OCI-M1 (cell line): ENCODE measurements around the gene CYP2W1.
A peak's percentile ranks its signal among the peaks of the same experiment; 100 is the strongest.

Source experiments
- DNase-seq: peaks from one replicate; lab custom pipeline; 2025; lab: John Stamatoyannopoulos, UW

The CYP2W1 gene

DNA sequence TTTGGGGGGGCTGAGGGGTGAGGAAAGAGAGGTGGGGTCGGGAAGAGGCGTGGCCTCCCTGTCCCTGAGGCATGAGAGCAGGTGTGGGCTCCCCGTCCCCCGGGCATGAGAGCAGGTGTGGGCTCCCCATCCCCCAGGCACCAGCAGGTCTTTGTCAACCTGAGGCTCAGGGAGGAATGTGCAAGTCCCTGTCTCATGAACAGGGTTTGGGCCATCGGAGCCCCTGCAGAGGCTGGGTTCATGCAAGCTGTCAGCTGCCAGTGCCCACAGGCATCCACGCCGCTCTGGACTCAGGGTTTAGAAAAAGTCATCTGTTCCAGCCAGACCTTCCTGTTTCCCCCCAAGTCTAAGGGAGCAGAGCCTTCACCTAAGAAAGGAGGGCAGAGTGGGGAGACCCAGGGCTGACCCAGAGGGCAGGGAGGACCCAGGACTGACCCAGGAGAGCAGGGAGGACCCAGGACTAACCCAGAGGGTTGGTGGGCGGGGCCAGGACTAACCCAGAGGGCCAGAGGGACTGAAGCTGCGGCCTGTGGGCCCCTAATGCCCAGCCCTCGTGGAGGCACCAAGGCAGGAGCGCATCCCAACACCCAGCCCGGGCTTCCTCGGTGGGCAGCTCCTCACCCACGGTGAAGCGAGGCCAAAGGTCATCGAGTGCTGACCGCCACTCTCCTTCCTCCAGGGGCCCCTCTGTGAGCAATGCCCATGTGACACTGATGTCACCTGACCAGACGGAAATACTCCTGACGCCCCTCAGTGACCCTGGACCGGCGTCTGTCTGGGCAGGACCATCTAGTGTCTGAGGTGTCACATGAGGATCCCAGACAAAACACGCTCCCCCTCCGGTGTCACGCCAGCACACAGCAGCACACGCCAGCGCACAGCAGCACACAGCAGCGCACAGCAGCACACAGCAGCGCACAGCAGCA lies 32.5 kb downstream of the CYP2W1 start:
- no peak for DNase-seq

GRCh38 chr7:1016577-1017531 lies 33.9 kb downstream of the CYP2W1 start:
- no peak for DNase-seq

DNA sequence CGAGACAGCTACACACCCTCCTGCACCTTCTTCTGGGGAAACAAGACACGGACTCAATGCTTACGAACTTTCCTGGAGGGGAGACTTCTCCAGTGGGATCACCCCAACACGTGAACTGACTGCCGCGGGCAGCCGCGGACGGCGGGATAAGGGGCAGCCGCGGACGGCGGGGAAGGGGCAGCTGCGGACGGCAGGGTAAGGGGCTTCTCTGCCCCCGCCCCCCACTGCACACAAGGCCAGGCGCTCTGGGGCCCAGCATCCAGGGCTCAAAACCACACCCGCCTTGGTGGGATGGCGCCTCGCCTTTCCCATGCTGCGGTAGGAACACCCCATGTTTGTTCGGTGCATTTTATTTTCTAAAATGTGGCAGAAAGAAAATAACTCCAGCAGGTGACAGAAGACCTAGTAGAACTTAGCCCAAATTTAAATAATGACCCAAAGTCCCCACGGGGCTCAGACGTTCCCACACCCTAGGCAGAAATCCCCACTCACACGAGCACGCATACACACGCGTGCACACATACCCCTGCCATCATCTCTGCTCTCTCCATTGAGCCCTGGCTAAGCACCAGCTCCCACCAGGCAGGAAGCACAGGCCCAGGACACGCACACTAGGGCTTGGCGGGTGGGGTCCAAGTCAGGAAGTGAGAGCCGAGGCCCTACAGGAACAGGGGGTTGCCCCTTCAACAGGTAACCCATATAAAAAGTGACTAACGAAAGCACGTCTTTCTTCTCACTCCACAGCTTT lies 34.8 kb downstream of the CYP2W1 start:
- no peak for DNase-seq

DNA sequence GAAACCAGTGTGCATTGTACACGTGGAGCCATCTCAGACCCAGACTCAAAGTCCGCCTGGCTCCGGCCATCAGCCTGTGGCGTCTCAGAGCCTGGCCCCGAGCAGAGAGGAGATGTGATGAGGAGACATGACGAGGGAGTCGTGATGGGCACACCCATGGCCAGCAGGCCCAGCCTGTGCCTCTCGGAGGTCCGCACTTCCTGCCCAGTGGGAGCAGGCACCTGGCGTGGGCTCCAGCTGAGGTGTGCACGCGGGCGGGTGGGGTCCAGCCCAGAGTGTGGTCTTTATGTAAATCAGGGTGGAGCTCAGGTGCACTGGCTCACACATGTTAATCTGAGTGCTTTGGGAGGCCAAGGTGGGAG lies 35.3 kb downstream of the CYP2W1 start:
- DNase-seq = no peak

DNA sequence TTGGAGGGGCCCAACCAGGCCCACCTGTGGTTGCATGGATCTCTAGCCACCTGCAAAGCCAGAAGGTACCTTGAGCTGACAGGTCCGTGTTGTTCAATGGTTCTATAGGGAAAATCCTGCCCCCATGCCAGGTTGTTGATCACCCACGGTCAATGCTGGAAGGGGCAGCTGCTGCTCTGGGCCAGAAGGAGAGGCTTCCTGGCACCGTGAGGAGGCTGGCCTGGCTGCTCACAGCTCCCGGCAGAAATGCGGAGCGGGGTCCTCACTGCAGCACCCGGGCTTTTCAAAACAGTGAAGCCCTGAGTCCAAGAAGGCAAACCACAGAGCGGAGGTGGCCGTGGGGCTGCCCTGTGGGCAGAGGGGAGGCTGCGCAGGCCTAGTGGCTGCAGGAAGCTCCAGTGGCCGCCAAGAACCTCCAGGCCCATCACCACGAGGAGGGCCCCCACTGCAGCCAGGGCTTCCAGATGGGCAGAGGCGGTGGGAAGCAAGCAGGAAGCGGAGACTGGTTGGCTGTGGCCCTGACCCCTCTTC lies 36.3 kb downstream of the CYP2W1 start:
- DNase-seq = no peak

- DNase-seq = no peak
Observed at GRCh38 chr7:1019789-1020610, 37.0 kb downstream of the CYP2W1 start.

DNA sequence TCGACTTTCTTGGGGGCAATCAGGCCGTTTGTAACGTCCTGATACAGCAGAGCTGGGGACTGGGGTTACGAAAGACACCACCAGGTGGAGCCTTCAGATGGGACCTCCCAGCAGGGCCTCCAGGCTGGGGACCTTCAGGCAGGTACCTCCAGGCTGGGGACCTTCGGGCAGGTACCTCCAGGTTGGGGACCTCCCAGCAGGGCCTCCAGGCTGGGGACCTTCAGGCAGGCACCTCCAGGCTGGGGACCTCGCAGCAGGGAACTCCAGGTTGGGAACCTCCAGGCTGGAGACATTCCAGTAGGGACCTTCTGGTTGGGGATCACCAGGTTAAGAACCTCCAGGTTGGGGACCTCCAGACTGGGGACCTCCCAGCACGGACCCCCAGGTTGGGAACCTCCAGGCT lies 37.9 kb downstream of the CYP2W1 start:
- no peak for DNase-seq

DNA sequence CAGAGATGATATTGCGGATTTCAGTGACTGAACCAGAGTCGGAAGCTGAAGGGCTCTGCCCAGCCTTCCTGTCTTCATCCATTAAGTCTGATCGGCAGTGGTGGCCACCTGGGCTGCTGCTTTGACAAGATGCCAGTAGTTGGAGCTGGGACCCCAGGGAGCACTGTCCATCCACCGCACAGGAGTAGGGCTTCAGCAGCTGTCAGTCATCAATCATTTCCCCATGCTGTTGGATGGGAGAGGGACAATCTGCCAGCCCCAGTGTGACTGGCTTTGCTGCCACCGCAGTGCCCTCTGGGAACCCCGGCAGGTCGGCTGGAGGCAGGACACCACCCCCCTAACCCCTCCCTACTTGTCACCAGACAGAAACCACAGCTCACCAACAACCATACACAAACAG lies 38.4 kb downstream of the CYP2W1 start:
- DNase-seq = no peak

DNA sequence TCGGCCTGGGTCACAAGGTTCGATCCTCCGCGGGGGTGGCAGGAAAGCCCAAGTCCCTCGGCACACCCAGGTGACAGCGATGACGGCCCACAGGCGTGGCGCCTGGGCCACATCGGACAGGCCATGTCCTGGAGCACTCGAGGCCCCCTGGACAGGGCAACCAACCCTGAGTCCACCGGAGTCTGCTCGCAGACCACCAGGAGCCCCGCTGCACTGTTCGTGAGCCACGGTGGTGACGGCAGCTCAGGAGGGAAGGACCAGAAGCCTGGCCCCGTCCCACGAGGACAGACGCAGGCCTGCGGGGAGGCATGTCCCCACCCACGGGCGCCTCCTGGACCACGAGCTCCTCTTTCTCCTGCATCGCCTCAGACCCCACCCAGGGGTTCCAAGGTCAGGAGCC lies 39.0 kb downstream of the CYP2W1 start:
- DNase-seq = no peak

DNA sequence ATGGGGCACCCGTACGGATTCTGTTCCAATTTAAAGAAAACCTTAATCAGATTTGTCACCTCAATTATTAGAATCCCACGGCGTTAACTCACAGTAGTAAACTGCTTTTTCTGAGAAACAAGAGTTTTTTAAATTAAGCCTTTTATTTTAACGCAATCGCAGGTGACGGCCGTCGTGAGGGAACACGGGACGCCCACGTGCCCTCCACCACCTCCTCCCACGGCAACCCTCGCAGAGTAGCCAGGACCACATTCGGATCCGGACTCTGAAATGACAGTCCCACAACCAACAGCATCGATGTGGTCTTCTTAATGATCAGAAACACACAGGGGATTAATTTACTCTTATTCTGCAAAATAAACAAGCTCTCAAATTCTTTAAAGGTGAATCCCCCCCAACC lies 39.4 kb downstream of the CYP2W1 start:
- DNase-seq = no peak

DNA sequence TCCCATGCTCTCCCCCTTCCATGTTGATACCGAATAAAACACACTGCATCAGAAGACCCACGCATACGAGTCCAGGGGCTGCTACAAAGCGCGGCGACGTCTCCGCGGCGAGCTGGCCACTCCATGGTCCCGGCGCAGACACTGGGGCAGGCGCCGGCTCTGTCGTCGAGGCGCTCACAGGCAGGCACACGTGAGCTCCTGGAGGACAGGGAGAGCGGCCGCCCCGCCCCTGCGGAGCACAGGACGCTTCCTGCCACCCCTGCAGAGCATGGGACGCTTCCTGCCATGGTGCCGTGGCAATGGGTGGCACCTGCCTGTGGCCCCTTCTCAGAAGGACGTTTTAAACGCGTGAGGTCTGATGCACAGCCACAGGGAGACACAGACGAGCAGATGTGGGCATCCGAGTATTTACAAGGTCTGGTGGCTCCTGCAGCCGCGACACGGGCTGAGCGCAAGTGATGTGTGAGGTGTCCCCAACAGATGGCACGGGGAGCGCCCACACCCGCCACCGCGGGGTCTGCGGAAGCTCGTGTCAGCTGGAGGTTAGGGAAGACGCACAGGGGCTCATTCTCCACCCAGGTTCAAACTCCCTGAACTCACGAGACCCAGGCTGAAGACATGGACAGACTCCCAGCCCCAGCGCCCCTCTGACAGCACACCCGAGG lies 40.0 kb downstream of the CYP2W1 start:
- no peak for DNase-seq

DNA sequence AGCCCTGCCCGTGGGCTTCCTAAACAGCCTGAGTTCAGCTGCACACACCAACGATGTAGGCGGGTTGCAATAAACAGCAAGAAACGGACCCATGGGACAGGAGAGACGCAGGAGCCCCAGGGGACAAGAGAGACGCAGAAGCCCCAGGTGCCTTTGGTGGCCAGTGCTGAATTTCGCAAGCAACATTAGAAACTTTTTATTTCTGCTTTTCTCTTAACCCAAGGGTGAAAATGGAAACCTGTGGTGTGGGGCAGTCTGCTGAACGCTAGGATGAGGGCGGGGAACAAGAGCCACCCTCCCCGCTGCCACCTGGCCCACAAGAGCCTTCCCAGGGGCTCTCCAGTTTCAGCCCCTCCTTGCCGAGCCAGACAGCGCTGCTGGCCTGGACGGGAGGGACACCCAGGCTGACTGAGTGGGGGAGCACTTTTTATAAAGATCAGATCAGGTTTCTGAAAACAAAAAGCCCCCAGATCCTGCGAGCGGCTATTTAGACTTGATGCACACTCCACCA lies 41.4 kb downstream of the CYP2W1 start:
- DNase-seq = no peak

DNA sequence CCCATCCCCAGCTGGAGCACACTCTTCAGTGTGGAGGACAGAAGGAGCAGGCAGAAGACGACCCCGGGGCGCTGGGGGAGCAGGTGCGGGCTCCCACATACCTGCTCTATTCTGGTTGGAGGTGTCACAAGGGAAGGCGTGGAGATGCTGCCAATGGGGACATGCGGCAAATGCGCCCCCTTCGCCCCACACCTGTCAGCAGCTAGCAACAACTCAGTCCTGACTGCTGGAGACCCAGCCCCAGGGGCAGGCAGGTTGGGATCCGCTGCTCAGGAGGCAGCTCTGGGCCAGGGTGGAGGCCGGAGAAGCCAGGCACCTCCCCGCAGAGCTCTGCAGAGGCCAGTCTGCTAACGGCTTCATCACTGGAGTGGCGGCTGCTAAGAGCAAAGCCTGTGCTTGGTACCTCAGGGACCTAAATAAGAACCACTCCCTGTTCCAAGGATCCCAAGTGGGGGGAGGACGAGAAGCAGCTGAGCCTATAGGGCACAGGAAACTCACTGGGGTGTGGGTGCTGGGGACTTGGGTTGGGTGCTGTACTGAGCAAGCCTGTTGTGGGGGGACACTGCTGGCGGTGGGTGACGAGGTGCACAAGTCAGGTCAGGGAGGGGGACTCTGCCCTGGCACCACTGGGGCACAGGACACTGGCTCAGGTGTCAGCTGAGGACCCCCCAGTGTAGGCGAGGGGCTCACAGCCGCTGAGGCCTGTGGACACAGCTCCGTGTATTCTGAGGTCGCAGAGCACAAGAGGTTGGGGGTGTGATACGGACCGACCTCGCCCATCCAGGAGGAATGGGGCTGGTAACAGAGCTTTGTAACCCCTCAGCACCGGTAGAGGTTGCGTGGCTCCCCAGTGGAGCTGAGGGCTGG lies 42.1 kb downstream of the CYP2W1 start:
- DNase-seq = no peak

- DNase-seq = no peak
Observed at GRCh38 chr7:1025743-1026581, 43.0 kb downstream of the CYP2W1 start.

- DNase-seq = no peak
Observed at GRCh38 chr7:1026721-1027161, 43.8 kb downstream of the CYP2W1 start.

DNA sequence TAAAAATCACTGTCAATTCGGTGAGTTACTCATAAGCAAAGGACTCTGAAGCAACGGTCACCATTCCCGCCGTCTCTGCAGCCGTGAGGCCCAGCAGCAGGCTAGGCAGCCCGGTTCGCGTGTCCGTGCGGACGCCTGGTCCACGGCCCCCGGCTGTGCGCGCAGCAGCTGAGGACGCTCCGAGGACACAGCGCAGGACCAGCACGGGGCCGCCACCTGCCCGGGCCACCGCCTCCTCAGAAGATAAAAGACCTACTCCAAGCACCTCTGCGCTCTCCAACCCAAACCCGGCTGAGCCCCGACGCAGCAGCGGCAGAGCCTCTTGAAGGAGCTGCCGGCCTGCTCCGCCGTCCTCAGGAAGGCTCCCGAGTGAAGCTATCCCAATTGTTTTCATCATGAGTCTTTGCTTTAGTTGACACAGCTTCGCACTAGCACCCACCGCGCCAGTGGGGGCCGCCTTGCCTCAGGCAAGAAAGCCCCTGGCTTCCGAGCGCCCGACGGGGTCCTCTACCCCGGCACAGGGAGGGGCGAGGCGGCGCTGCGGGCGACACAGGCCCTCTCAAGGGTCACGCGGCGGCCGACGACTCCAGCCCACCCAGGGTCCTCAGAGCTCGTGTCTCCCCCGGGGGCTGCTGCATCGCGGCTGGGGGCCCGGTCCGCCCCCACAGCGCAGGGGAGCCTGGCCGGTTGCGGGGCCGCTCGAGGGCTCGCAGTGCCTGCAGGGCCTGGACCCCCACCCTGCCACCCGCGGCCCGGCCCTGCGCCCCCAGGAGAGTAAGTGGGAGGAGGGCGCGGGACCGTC lies 44.5 kb downstream of the CYP2W1 start:
- DNase-seq = no peak

DNA sequence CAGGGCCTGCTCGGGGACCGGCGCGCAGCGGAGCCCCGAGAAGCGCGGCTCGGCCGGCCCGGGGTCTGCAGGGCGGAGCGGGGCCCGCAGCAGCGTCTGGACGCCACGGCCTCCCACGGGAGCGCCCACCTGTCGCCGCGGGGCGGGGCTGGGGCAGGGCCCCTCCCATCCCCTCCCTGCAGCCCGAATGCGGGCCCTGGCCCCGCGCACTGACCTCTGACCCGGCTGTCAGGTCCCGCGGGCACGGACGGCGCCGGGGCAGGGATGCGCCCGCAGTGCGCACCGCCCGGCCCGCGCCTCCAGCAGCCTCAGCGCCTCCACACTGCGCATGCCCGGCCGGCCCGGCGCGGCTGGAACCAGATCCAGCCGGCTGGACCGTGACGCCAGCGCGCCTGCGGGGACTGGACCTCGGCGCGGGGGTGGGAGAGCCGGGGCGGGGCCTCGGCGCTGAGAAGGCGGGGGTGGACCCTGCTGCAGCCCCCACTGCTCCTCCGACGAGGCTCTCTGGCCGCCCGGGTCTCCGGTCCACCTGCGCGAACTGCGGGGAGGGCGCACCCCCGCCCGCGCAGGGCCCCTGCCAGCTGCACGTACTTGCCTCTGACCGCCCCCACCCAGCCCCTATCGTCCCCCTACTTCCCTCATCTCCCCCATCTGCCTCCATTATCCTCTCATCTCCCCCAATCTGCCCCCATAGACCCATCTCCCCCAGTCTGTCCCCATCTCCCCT lies 45.2 kb downstream of the CYP2W1 start:
- peak; percentile 89 for DNase-seq
